ENCODE results near the gene ERICH6B. TPM values are rescaled to one million over a fixed set of nuclear protein-coding genes. Genes with fewer than 3 reads are reported as not detected.

Gene ERICH6B
- total and polyA plus RNA-seq, 2 experiments from 2014 or later, result 0.98 TPM; not detected in 1

- DNase-seq (ENCODE audit: low read depth in 1 of 2, low spot score in 1 of 2), result no peak
Observed at GRCh38 chr13:45604892-45605291, 10.6 kb downstream of the ERICH6B start.

GRCh38 chr13:45603338-45603737 lies 12.2 kb downstream of the ERICH6B start:
- no peak for TF ChIP-seq CTCF (IDR thresholded peaks at IDR 0.05; ENCODE audit: low read depth, low read length)
- H3K36me3 ChIP-seq, result no peaks in the 10 kb centered on the region
- H3K4me3 ChIP-seq, result no peak overlapping the region
- DNase-seq (ENCODE audit: low read depth in 1 of 2, low spot score in 1 of 2), result no peak
- H3K27me3 ChIP-seq, result peaks cover 4% of the 10 kb centered on the region
- no peaks in the 10 kb centered on the region for H3K9me3 ChIP-seq (ENCODE audit: low read depth)
- no peaks in the 10 kb centered on the region for H3K4me1 ChIP-seq (ENCODE audit: low read depth)
- no peak overlapping the region for H3K27ac ChIP-seq

More at GRCh38 chr13:45604892-45605291, 10.6 kb downstream of the ERICH6B start:
- H3K27ac ChIP-seq, result no peak overlapping the region
- TF ChIP-seq CTCF (IDR thresholded peaks at IDR 0.05; ENCODE audit: low read depth, low read length), result no peak
- no peaks in the 10 kb centered on the region for H3K4me1 ChIP-seq (ENCODE audit: low read depth)
- no peaks in the 10 kb centered on the region for H3K36me3 ChIP-seq
- no peaks in the 10 kb centered on the region for H3K9me3 ChIP-seq (ENCODE audit: low read depth)
- no peak overlapping the region for H3K4me3 ChIP-seq
- H3K27me3 ChIP-seq, result peaks cover 1% of the 10 kb centered on the region

- Histone ChIP-seq H3K9me3 (ENCODE audit: low read depth) (no peaks in the 10 kb centered on the region), H3K27me3 (peaks cover 4% of the 10 kb centered on the region), H3K4me1 (ENCODE audit: low read depth) (no peaks in the 10 kb centered on the region), H3K4me3 (no peak overlapping the region), H3K27ac (no peak overlapping the region), H3K36me3 (no peaks in the 10 kb centered on the region)
- TF ChIP-seq CTCF (IDR thresholded peaks at IDR 0.05; ENCODE audit: low read depth, low read length), result no peak
- DNase-seq (ENCODE audit: low read depth in 1 of 2, low spot score in 1 of 2), result peak in 1 of 2 donors; percentile 40
Observed at GRCh38 chr13:45602183-45603170, 13.1 kb downstream of the ERICH6B start.

GRCh38 chr13:45601680-45602079 lies 13.9 kb downstream of the ERICH6B start:
- TF ChIP-seq CTCF (IDR thresholded peaks at IDR 0.05; ENCODE audit: low read depth, low read length), result no peak
- Histone ChIP-seq H3K9me3 (ENCODE audit: low read depth) (no peaks in the 10 kb centered on the region), H3K27ac (no peak overlapping the region)

GRCh38 chr13:45598597-45598996 lies 16.9 kb downstream of the ERICH6B start:
- H3K27ac ChIP-seq, result no peak overlapping the region
- DNase-seq (ENCODE audit: low read depth in 1 of 2, low spot score in 1 of 2), result no peak
- TF ChIP-seq CTCF (IDR thresholded peaks at IDR 0.05; ENCODE audit: low read depth, low read length), result no peak
- H3K27me3 ChIP-seq, result peaks cover 15% of the 10 kb centered on the region
- H3K4me1 ChIP-seq (ENCODE audit: low read depth), result no peaks in the 10 kb centered on the region
- H3K4me3 ChIP-seq, result no peak overlapping the region
- H3K9me3 ChIP-seq (ENCODE audit: low read depth), result no peaks in the 10 kb centered on the region
- H3K36me3 ChIP-seq, result no peaks in the 10 kb centered on the region

More at GRCh38 chr13:45601680-45602079, 13.9 kb downstream of the ERICH6B start:
- no peaks in the 10 kb centered on the region for H3K4me1 ChIP-seq (ENCODE audit: low read depth)
- no peaks in the 10 kb centered on the region for H3K36me3 ChIP-seq
- H3K4me3 ChIP-seq, result no peak overlapping the region
- DNase-seq (ENCODE audit: low read depth in 1 of 2, low spot score in 1 of 2), result no peak
- H3K27me3 ChIP-seq, result peaks cover 6% of the 10 kb centered on the region

Measured in cardiac muscle cell (in vitro differentiated cells and primary cell).